ENCODE results near the gene LDLRAD2.

DNA sequence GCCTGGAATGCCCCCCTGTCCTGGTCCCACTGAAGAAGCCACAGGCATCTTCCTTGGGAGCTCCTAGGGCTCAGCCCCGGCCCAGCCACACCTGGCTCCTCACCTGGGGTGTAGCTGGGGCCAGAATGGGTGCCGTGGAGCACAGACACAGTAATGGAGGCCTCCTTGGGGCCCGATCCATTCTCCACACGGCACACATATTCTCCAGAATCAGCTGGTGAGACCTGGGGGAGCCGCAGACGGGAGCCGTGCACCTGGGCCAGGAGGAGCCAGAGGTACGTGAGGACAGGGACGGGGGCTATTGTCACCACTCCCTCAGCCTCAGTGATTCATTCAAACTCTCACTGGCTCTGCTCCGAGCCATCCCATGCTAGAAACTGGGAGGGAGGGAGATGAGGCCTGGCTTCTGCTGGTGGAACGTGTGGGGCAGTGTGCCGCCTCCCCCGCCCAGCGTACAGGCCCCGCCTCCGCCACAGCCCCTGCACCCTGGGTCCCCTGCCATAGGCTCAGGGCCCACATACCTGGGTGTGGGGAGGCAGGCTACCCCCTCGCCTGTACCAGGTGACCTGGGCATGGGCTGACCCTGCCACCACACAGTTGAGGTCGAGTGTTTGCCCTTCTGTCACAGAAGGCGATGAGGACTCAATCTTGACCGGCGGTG, 42.2 kb downstream of the LDLRAD2 start:
- TF ChIP-seq SMC3 (IDR thresholded peaks at IDR 0.05) = no peak
- TF ChIP-seq, protein P1, sequence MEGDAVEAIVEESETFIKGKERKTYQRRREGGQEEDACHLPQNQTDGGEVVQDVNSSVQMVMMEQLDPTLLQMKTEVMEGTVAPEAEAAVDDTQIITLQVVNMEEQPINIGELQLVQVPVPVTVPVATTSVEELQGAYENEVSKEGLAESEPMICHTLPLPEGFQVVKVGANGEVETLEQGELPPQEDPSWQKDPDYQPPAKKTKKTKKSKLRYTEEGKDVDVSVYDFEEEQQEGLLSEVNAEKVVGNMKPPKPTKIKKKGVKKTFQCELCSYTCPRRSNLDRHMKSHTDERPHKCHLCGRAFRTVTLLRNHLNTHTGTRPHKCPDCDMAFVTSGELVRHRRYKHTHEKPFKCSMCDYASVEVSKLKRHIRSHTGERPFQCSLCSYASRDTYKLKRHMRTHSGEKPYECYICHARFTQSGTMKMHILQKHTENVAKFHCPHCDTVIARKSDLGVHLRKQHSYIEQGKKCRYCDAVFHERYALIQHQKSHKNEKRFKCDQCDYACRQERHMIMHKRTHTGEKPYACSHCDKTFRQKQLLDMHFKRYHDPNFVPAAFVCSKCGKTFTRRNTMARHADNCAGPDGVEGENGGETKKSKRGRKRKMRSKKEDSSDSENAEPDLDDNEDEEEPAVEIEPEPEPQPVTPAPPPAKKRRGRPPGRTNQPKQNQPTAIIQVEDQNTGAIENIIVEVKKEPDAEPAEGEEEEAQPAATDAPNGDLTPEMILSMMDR (IDR thresholded peaks at IDR 0.05) = no peak
- TF ChIP-seq RAD21 (conservative IDR thresholded peaks at IDR 0.05 in 1 of 2, IDR thresholded peaks at IDR 0.05 in 1 of 2) = no peak
- TF ChIP-seq, protein P2, sequence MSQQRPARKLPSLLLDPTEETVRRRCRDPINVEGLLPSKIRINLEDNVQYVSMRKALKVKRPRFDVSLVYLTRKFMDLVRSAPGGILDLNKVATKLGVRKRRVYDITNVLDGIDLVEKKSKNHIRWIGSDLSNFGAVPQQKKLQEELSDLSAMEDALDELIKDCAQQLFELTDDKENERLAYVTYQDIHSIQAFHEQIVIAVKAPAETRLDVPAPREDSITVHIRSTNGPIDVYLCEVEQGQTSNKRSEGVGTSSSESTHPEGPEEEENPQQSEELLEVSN (IDR thresholded peaks at IDR 0.05; ENCODE audit: borderline replicate concordance, low read depth) = no peak

All from A549 (cell line).